CD4-positive, alpha-beta T cell treated with Interleukin-1 beta for 1 hour (primary cell): ENCODE measurements around the gene MTMR1.

Source experiments
- DNase-seq, 2 donors: peaks; one replicate each; pipeline ENCODE4 v3.0.0-alpha.2; 2020 to 2022

The MTMR1 gene

DNA sequence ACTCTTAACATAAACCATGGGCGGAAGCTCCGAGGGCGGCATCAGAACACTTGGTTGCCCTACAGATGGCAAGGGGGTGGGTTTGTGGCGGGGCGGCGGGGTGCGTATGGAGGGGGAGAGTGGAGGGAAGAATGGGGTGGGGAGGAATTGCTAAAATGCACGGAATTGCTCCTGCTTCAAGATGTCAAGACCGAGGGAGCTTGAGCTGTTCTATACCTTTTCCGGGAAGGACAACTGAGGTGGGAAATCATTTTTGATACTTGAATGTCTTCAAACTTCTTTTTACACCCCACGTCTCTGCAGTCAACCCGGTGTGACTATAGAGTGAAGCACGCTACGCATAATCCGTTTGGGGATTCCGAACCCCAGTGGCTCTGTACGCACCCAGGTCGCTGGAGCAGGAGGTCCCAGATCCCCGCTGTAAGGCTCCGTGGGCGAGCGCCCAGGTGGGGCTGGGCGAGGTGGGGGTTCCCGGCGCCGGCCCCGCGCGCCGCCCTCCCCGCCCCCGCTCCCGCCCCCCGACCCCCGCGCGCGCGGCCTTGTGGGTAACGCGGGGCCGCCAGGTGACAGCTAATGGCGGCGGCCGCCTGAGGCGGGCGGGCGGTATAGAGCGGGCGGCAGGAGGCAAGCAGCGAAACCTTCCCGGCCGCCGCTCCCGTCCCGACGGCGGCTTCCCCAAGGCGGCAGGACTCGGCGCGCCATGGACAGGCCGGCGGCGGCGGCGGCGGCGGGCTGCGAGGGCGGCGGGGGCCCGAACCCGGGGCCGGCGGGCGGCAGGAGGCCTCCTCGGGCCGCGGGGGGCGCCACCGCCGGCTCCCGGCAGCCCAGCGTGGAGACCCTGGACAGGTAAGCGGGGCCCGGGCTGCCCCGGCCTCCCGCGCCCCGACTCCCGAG lies at the start of gene MTMR1:
MTMR1 (plus strand) TSS at position 566 of the 894 bp plus-strand sequence; CDS start at position 701, 135 bp downstream.
- peak; percentile 57 to 58 for DNase-seq

DNA sequence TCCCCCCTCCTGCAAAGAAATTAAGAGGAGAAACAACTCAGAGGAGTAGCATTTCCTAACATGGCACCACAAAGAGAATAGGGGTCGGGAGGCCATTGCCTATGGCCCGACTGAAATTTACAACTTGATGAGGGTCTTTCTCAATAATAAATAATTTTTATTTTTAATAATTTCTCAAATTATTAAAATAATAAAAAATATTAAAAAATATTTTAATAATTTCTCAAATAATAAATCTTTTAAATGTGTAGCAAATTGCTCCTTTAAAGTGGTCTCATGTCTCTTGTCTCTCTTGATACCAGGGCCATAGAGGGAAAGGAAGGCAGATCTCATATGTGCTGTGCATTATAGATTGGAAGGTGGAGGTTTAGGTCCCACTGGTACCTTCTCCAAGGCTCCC lies 49.2 kb upstream of the MTMR1 start:
- no peak for DNase-seq

DNA sequence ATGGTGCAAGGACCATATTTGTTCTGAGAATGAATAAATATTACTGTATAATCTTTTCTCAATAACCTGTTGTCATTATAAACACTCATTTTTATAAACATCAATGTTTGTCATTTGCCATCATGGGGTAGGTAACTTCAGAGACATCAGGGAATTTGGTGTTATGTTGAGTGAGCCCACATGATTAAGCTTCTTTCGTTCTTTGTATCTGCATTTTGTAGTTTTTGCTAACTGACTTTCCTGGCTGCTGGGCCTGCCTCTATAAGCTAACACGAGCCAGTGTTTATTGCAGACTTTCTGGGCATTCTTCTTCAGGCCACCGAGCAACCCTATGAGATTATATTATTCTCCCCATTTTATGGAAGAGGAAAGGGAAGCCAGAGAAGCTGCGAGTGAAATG lies 48.8 kb upstream of the MTMR1 start:
- DNase-seq, result no peak

DNA sequence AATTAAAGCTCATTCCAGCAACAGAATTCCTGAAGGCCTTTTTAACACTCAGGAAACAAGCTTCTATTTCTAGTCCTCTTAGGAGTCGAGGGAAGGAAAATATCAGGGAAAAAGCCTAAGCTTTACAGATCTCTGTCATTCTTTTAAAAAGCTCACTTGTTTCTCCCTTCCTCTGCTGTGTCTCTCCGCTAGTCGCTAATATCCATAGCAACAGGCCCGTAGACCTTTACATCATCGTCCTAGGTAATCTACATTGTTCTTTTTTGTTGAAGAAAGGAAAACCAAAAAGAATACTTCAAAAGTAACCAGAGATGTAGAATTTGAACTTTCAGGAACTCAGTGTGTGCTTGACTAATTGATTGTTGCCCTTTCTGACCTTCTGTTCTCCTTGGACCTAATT lies 45.9 kb upstream of the MTMR1 start:
- no peak for DNase-seq

DNA sequence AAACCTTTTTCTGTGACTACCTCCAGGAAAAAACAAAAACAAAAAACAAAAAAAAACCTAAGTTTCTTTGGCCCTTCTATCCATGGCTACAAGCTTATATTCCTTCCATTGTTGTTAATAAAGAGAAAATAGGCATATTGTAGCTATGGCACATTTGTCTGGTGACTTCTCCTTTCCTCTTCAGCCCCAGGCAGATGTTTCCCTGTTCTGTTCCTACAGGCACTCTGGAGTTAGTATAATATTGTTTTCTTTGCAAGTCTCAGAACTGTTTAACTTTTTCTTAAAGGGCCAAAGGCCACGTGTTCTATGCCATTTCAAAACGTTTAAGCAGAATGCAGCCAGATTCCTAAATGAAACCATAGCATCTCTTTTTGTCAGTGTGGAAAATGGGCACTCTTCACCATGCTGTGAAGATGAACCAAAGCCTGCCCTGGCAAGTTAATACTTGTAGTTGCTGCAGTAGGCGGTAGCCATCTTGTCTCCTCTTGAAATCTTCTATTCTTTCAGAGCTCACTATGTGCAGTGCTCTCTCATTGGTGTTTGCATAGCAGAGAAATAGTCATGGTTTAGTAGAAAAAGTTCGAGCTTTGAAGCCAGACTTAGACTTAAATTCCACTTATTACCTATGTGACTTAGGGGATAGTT lies 44.8 kb upstream of the MTMR1 start:
- DNase-seq, result no peak

DNA sequence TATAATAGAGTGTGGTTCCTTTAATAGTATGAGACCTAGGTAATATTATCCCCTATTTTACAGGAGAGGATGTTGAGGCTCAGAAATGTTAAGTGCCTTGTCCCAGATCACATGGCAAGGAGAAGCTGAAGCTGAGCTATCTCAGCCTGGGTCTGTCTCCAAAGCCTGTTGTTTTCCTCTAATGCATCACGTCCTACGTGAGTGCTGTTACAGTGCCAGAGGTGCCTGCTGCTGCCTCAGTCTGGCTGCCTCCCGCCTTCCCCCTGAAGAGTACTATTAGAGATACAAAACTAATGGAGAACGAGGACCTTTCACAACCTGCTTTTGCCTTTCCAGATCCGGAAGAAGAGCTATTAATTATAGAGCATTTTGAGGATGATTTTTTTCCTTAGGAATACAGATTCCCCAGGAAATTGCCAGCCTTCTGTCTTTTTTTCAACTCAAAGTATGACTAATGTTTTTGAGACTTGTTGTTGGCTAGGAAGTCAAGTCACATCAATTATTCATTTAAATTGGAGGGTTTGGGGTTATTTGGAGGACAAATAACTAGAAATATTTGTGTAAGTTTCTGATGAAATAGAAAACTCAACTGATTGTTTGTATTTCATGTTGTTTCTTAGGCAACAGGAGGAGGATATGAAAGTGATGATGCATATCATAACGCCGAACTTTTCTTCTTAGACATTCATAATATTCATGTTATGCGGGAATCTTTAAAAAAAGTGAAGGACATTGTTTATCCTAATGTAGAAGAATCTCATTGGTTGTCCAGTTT lies 43.9 kb upstream of the MTMR1 start:
- no peak for DNase-seq

DNA sequence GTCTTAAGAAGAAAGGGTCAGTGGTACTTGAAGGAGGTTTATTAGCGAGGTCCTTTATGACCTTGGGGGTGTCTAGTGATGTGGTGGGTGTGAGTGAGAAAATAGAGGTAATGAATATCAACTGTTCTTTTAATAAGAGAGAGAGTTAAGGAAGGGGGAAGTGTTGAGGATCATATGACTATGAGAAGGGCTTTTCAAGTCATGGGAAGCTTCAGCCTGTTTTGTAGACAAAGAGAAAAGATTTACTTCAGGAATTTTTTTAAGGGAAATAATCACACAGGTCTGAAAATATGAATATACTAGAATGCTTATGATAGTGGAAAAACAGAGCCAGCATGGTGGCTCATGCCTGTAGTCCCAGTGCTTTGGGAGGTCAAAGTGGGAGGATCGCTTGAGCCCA lies 41.3 kb upstream of the MTMR1 start:
- no peak for DNase-seq

DNA sequence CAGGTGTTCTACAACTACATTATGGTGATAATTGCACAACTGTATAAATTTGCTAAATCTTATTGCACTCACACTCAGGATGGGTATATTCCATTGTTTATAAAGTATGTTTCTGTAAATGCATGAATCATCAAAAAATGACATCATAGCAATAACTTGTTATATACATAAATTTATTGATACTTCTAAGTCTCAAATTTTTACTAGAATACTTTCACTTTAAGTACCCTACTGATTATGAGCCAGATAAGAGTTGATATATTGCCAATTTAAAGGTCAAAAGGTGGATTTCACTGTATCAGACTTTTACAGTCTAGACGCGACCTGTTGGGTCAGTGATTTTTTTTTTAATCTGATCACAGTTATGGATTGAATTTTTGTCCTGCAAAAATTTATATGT lies 37.4 kb upstream of the MTMR1 start:
- DNase-seq, result no peak

DNA sequence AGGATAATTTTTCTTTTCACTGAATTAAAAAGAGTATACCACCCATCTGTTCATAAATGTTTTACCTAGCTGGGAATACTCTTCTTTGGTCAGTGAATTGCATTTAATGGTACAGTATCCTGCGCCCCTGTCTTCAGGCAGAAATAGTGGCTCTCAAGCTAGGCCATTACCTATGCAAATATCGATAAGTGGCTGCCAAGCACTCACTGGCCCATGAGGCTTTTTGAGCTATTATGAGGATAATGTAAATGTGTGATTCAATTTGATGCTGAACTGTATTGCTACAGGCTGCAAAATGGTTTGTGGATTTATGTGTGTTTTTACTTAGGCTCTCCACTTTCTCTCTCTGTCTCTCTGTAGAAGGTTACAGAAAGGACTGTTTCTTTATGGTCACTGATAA lies 30.1 kb upstream of the MTMR1 start:
- DNase-seq, result no peak

DNA sequence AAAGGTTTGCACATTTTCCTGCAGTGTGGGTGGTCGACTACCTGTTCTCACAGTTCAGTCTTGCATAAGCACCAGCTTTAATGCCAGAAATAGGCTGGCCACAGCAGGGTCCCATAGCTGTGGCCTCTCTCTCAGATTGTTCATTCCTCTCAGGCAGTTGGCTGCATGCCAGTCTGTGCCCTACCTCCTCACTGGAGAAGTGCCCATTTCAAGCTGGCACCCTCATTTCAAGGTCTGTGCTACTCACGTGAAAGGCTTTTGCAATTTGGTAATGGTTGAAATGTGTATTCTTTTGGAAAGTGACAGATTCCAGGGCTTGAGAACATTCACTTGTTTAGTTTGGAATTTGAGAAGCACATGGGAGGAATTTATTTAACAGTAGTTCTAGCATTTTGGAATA lies 28.9 kb upstream of the MTMR1 start:
- no peak for DNase-seq

DNA sequence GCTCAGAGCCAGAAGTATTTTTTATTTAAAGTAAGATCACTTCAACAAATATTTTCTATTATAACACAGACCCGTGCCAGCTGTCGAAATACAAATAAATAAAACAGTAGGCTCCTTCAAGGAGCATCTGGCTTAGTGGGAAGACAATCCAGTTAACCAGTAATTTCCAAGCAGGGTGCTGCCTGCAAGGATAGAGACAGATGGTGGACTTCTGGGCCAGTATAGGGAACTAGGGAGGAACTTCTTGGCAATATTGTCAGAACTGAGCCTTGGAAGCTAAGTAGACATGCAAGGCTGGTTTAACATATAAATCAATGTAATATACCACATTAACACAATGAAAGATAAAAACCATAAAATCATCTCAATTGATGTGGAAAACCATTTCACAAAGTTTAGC lies 17.0 kb upstream of the MTMR1 start:
- DNase-seq, result no peak

DNA sequence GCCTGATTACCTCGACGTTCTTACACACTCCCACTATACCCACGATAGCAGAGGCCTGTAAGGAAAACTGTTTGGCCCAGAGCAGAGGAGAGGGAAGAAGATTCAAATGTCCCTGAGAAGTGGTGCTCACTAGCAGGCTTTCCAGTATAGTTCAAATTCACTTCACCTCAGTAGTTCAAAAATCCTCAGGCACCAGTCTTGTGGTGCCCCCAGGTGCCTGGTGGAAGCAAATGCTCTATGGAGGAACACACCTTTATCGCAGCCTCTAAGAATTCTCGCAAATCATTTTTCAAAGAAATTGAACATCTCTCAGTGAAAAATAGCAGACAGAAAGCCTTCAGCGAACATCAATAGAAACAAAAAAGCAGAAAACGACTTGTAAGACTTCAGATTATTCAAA lies 12.2 kb upstream of the MTMR1 start:
- DNase-seq, result no peak

DNA sequence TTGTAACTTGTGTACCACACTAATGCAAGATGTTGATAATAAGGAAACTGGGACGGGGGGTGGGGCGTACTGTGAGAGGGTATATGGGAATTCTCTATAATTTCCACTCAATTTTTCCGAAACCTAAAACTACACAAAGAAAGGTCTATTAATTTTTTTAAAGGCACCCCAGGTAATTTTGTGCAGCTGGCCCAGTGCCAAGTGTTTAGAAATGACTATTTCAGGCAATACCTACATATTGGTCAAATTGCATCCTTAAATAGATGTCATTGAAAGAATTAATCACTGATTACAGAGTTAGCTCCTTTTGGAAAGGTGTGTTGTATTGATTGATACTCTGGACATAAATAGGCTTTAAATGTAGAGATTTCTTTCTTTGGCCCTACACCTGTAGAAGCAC lies 10.1 kb upstream of the MTMR1 start:
- no peak for DNase-seq

DNA sequence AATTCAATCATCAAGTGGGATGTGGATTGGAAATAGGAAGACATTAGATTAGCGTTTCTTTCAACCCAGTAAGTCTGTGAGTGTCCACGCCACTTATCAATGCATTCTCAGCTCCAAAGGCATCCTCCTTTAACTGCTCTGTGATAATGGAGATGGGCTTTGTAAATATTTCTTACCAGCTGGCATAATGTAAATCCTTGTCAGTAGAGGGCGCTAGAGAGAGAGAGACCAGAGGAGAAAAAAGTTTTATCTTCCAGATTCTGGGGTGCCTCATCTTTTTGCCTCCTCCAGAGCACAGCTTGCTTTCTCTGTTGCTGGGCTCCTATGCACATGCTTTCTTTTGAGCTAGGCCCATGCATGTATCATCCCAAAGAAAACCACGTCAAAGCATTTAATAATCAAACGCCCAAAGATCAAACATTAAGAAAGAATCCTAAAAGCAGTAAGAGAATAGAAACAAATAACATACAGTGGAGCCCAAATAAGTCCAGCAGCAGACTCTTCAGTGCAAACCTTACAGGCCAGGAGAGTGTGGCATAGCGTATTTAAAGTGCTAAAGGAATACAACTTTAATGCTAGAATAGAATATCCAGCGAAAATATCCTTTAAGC lies 9.6 kb upstream of the MTMR1 start:
- DNase-seq, result peak in 1 of 2 donors; percentile 70

DNA sequence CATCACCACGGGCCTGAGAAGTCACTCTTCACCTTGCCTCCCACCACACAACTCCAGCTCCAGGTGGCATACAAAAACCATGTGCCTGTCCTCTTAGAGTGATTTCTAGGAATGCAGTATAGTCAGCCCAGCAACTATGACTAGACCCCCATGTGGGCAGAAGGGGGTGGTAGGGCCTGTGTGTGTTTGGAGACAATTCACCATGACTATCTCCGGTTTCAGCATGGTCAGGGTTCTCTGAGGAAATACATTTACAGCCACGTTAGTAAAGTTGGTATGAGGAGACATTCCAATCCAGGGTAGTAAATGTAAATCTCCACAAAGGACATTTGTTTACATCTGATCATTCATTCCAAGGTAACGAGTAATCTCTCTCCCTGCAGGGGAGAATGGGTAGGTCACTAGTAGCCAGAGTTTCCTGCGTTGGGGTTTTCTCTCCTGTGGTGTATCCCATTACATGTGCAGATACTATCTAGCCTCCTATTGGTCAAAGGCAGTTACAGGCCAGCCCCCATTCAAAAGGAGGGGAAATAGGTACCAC lies 4.2 kb upstream of the MTMR1 start:
- DNase-seq, result no peak

DNA sequence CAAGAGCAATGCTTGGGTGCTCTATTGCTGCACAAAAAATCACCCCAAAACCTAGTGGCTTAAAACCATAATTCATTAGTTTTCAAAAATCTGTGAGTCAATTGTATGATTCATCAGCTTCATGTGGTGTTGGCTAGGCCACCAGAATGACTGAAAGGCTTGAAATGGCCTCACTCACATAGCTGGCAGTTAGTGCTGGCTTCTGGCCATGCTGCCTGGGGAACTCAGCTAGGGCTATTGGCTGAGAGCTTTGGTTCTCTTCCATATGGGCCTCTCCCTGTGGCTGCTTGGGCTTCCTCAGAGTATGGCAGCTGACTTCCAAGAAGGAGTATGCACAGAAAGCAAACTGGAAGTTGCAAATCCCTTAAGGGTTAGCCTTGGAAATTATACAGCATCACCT lies 3.1 kb upstream of the MTMR1 start:
- no peak for DNase-seq

DNA sequence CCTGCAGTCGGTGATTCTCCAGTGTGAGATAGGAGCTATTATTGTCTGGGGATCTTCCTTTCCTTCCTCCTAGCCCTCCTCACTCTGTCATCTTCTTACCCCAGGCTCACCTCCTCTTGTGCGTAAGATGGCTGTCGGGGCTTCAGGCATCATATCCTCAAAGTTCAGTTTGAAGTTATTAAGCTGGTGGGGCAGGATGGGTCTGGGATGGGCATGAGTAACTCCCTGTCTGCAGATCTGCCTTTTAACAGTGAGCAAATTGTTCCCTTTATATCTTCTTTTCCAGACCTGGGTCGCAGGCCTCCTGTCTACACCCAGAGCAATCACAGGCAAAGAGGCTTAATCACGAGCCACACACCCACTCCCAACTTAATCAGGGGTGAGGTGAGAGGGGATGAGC lies 900 bp upstream of the MTMR1 start:
- DNase-seq, result peak in 1 of 2 donors; percentile 2

DNA sequence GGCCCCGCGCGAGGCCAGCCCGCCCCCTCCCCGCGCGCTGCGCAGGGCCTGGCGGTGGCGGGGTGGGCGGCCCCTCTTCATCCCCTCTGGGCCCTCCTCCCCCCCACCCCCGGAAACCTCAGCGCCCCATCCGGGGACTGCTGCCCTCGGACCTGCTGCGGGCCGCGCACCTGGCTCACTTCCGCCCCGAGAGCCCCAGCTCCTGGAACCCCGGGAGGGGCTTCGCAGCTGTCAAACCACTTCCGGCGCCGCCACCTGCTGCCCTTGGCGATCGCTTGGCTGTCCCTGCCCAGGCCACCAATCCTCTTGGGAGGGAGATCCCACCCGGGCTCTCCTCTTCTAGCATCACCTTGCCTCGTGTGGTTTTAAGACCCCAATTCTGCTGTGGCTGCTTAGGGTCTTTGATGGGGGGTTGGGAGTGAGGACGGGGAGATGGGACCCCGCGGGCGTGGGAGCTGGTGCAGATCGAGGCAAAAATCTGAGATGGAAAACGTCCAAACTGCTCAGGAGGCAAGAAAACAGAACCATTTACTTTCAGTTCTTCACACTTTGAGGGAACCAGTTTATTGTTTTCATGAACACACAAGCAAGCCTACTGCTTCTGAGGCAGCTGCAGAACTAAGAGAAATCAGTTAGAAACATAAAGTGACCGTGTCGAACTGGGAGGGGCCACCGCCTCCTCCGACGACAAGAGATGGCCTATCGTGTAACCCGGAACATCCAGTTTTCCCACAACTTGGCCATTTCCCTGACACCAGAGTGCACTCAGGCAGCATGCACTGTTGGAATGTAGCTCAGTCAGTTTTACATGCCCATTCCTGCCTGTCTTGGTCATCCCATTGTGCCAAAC lies 754 bp downstream of the MTMR1 start:
- peak; percentile 74 to 81 for DNase-seq

DNA sequence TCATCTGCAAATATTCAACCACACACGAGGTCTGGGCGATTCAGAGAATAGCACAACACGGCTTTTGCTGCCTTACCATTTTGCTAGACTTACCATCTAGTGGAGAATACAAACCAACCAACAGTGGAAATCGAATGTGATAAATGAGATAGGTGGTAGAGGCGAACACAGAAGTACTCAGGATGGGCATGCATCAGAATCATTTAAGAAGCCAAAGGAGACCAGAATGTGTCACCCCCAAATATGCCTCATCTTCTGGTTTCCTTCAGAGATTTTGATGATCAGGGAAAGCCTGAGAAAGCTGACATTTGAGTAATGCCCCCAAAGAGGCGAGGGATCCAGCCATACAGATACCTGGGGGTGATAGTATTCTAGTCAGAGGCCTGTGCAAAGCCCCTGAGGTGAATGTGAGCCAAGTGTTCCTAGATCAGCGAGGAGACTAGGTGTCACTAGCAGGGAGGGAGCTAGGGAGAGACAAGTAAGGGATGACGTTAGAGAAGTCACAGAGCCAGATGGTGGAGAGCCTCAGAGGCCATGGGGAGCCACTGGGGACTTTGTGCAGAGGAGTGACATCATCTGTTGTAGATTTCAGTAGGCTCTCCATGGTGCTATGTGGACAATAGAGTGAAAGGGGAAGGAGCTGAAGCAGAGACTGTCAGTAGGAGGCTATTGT lies 1.7 kb downstream of the MTMR1 start:
- peak; percentile 22 to 43 for DNase-seq

DNA sequence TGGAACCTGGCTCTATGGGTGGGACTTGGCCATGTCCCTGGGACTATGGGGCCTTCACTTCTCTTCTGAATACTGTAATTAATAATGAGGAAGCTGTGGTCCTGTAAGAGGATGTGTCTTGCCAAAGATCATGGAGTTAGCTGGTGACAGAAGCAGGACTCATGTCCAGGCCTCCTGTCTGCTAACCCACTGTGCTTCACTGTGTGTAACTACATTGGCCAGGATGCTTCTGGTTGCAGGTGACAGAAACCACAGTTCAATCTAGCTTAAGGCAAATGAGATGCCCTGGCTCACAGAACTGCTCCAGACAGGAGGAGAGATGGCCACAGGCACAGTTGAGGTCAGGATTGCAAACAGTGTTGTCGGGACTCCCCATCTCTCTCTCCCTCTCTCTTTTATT lies 3.1 kb downstream of the MTMR1 start:
- DNase-seq, result peak in 1 of 2 donors; percentile 13

DNA sequence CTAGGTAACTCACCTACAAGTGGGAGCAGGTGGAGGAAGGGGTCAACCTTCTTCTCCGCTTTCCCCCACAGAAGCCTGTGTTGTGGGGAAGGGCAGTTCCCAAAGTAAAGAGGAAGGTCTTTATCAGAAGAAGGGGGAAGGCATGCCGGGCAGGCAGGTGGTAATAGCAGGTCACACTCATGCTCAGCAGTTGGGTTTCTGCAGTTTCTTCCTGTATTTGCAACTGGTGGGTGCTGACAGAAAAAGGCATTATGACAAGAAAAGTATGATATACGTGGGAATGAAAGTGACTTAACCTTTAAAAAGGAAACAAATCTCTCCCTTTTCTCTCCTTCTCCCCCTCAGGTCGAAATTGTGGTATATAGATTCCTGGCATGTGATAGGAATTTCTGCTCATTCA lies 3.7 kb downstream of the MTMR1 start:
- DNase-seq, result no peak
